Neutrophil (primary cell): ENCODE data around the gene GH2.
"Not testable (repeated sequence)": the region's sequence is repeated elsewhere in the genome, so short reads cannot be mapped to it uniquely, and the experiment has no call there.

Experiments used
- H3K27ac ChIP-seq: fragments of 200-600 bp; sonication (generic); 2 replicates; pipeline ENCODE4 v1.5.1; 2016; ENCODE audit warnings: mild to moderate bottlenecking, moderate library complexity
- H3K27me3 ChIP-seq: fragments of 200-600 bp; sonication (generic); 2 replicates; pipeline ENCODE4 v1.6.0; 2016; ENCODE audit warnings: mild to moderate bottlenecking
- H3K36me3 ChIP-seq: fragments of 200-600 bp; sonication (generic); 2 replicates; pipeline ENCODE4 v1.5.1; 2017
- H3K4me1 ChIP-seq, 2 experiments: fragments of 200-600 bp in 1 of 2; sonication (generic) in 1 of 2; 1 replicate in 1 of 2; 2 replicates in 1 of 2; pipeline versions ENCODE4 v1.5.1 to v1.6.1; 2013 to 2016; ENCODE audit warnings: low read depth in 1 of 2, low read length in 1 of 2, mild to moderate bottlenecking in 1 of 2, moderate library complexity in 1 of 2; ENCODE audit not compliant: control insufficient read depth in 1 of 2, insufficient read depth in 1 of 2
- H3K4me3 ChIP-seq, 2 experiments: fragments of 200-600 bp in 1 of 2; sonication (generic) in 1 of 2; 1 replicate in 1 of 2; 2 replicates in 1 of 2; pipeline ENCODE4 v1.5.1; 2013 to 2016; ENCODE audit warnings: low read depth in 1 of 2, low read length in 1 of 2, mild to moderate bottlenecking in 1 of 2, moderate library complexity in 1 of 2
- H3K9me3 ChIP-seq: fragments of 200-600 bp; sonication (generic); 2 replicates; pipeline ENCODE4 v1.5.1; 2016
- TF ChIP-seq, protein P1 (sequence below): fragments of 200-600 bp; sonication (generic); IDR thresholded peaks from 2 replicates; pipeline ENCODE4 v1.5.1; 2016; ENCODE audit warnings: antibody characterized with exemption

The GH2 gene

DNA sequence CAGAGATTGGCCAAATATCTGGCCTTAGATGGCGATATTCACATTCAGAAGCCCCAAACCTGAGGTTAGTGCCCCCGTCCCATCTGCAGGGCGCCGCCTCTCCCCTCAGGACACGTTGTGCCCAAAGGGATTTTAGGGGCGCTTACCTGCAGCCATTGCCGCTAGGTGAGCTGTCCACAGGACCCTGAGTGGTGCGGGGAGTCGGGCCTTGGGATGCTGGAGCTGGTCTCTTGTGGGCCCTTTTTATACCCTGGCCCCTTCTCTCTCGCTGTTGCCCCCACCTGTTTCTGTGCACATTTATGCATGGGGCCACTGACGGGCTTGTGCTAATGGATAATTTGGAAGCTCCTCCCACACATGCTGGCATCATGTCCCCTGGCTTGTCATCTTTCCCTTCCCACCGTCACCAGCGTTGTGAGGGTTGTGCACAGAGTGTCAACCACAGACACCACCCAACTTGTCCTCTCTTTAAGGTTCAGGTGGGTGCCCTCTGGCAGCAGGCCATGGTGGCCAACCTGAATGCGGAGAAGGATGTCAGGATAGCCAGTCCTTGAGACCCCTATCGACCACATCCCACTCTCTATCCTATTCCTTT, 29.4 kb upstream of the GH2 start, which contains the start of gene CSHL1:
TSS of gene CSHL1 (minus strand) at position 218 of the 595 bp plus-strand sequence. CDS start at position 156, 62 bp downstream.
- Histone ChIP-seq H3K27me3 (no peaks in the 10 kb centered on the region), H3K4me1 (no peaks in the 10 kb centered on the region), H3K36me3 (no peaks in the 10 kb centered on the region), H3K4me3 (no peak within 1 kb of the TSS), H3K9me3 (no peaks in the 10 kb centered on the region), H3K27ac (no peak within 1 kb of the TSS)
- TF ChIP-seq, protein P1, sequence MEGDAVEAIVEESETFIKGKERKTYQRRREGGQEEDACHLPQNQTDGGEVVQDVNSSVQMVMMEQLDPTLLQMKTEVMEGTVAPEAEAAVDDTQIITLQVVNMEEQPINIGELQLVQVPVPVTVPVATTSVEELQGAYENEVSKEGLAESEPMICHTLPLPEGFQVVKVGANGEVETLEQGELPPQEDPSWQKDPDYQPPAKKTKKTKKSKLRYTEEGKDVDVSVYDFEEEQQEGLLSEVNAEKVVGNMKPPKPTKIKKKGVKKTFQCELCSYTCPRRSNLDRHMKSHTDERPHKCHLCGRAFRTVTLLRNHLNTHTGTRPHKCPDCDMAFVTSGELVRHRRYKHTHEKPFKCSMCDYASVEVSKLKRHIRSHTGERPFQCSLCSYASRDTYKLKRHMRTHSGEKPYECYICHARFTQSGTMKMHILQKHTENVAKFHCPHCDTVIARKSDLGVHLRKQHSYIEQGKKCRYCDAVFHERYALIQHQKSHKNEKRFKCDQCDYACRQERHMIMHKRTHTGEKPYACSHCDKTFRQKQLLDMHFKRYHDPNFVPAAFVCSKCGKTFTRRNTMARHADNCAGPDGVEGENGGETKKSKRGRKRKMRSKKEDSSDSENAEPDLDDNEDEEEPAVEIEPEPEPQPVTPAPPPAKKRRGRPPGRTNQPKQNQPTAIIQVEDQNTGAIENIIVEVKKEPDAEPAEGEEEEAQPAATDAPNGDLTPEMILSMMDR = no peak

DNA sequence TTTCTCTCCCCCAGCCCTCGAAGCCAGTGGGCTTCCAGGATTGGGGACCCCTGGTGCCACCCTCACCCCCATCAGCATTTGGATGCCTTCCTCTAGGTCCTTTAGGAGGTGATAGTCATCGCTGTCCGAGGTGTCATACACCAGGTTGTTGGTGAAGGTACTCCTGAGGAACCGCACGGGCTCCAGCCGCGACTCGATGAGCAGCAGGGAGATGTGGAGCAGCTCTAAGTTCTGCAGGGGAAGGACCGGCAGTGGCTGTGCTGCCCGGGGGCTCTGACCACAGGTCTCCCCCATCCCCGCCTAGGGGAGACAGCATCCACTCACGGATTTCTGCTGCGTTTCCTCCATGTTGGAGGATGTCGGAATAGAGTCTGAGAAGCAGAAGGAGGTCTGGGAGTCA, 28.4 kb upstream of the GH2 start:
- no peak overlapping the region for H3K27ac ChIP-seq
- H3K27me3 ChIP-seq = no peaks in the 10 kb centered on the region
- no peaks in the 10 kb centered on the region for H3K36me3 ChIP-seq
- TF ChIP-seq, protein P1 = no peak
- no peaks in the 10 kb centered on the region for H3K9me3 ChIP-seq
- no peak overlapping the region for H3K4me3 ChIP-seq
- H3K4me1 ChIP-seq = no peaks in the 10 kb centered on the region

DNA sequence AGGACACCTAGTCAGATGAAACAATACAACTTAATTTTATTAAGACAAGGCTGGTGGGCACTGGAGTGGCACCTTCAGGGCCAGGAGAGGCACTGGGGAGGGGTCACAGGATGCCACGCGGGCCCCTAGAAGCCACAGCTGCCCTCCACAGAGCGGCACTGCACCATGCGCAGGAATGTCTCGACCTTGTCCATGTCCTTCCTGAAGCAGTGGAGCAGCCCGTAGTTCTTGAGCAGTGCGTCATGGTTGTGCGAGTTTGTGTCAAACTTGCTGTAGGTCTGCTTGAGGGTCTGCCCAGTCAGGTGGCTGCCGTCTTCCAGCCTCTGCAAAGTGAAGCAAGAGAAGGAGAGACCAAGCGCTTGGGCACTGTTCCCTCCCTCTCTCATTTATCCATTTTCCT, 27.8 kb upstream of the GH2 start:
- H3K36me3 ChIP-seq, H3K9me3 ChIP-seq, H3K4me3 ChIP-seq, H3K27ac ChIP-seq, H3K27me3 ChIP-seq, H3K4me1 ChIP-seq: not testable (repeated sequence)

DNA sequence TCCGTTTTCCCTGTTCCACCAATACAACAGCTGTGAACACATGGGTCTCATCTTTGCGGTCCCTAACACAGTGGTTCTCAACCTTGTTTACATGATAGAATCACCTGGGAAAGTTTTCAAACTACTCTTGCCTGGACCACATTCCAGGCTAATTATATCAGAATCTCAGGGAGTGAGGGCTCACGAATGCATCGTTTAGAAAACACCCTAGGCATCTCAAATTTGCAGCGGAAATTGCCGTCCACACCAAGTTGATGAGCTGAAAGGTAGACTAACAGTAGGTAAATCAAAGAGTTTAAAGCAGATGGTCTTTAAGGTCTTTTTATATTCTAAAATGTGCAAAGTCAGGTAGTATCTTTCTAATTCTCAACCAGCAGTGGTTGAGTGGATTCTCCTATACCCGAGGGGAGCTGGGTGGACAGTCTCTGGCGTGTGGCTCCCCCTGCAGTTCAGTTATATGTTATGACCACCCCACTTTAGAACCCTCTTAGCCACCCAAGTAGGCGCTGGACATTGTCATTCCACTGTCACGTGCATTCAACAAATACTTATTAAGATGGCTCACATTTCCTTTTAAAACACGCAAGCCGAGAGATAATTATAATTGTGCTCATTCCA, 25.5 kb upstream of the GH2 start:
- H3K4me3 ChIP-seq, H3K27ac ChIP-seq, H3K9me3 ChIP-seq, H3K27me3 ChIP-seq, H3K36me3 ChIP-seq, H3K4me1 ChIP-seq: not testable (repeated sequence)

DNA sequence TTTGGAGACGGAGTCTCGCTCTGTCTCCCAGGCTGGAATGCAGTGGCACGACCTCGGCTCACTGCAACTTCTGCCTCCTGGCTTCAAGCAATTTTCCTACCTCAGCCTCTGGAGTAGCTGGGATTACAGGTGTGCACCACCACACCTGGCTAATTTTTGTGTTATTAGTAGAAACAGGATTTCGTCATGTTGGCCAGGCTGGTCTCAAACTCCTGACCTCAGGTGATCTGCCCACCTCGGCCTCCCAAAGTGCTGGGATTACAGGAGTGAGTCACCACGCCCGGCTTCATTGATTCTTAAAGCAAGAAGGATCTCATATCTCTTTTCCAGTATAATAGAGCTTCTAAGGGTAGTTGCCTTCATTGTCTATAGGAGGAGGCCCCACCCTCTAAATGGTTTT, 23.1 kb upstream of the GH2 start:
- H3K27me3 ChIP-seq, H3K36me3 ChIP-seq, H3K4me1 ChIP-seq, H3K9me3 ChIP-seq, H3K4me3 ChIP-seq, H3K27ac ChIP-seq: not testable (repeated sequence)

DNA sequence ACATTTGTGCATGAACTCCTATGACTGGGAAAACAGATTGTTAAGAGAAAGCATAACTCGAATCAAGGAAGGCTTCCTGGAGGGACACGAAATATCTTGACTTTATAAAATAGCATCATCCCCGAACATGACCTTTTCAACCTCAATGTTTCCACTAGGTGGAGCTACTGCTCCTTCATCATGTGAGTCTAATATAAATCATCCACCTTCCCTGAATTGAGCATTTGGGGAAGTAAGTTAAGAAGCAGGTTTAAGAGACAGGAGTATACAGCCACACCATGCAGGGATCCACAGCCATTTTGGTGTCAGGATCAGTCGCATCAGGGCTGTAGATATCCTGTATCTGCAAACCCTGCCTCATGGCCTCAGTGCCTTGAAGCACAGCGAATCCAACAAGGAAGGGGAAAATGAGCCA, 22.1 kb upstream of the GH2 start:
- H3K27me3 ChIP-seq, H3K4me1 ChIP-seq, H3K36me3 ChIP-seq, H3K9me3 ChIP-seq, H3K4me3 ChIP-seq, H3K27ac ChIP-seq: not testable (repeated sequence)

DNA sequence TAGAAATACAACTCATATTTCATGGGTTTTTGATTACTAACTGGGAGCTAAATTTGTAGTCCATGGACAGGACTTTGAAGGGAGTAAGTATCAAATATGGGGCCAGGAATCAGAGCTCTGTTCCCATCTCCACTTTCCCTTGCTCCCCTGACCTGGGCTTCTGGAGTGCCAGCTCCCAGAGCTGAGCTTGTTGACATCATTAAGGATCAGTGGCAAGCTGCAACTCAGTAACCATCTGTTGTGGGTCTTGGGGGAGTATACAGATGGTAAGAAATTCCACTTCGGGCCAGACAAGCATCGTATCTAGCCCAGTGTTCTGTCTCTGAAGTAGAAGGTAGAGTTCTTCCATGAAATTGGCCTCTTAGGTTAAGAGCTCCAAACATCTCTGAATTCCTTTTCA, 20.2 kb upstream of the GH2 start:
- not testable (repeated sequence) for H3K27ac ChIP-seq, H3K4me3 ChIP-seq, H3K4me1 ChIP-seq, H3K27me3 ChIP-seq, H3K36me3 ChIP-seq, H3K9me3 ChIP-seq

DNA sequence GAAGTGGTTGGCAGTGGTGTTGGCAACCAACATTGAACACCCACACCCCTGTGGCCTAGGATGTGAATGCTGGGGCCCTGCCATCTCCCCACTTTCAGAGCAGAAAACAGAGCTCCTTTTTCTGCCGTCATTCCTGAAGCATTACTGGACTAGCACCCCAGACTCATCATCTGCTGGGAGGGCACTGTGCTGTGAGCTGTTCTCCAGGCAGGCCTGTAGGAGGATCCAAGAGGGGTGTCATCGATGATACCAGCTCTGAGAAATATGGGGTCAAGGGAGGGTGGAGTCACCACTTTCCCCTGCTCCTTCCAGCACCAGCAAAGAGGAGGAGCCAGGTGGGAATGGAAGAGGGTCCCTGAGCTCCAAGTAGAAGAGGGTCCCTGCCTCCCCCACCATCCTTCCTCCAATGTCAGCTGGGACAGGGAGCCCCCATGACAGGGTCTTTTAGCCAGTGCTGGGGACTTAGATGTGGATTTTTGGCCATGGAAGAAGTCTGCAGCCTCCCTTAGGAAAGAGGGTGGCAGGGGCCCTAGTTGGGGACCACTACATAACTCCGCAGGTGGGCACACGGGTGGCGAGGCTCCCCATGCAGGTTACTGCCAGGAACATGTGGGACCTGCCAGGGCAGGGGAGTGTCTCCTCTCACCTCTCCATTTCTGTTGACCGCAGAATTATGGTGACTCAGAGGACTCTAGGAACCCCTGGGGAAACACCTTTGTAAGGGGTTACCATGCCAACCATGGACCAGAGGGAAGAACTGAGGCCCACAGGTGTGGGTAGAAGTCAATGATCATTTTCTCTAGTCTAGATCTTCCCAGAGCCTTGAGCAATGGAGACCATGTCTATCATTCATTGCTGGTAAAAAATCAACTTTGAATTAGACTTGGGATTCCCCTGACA, 17.4 kb upstream of the GH2 start:
- H3K27ac ChIP-seq, H3K27me3 ChIP-seq, H3K4me3 ChIP-seq, H3K4me1 ChIP-seq, H3K9me3 ChIP-seq, H3K36me3 ChIP-seq: not testable (repeated sequence)

DNA sequence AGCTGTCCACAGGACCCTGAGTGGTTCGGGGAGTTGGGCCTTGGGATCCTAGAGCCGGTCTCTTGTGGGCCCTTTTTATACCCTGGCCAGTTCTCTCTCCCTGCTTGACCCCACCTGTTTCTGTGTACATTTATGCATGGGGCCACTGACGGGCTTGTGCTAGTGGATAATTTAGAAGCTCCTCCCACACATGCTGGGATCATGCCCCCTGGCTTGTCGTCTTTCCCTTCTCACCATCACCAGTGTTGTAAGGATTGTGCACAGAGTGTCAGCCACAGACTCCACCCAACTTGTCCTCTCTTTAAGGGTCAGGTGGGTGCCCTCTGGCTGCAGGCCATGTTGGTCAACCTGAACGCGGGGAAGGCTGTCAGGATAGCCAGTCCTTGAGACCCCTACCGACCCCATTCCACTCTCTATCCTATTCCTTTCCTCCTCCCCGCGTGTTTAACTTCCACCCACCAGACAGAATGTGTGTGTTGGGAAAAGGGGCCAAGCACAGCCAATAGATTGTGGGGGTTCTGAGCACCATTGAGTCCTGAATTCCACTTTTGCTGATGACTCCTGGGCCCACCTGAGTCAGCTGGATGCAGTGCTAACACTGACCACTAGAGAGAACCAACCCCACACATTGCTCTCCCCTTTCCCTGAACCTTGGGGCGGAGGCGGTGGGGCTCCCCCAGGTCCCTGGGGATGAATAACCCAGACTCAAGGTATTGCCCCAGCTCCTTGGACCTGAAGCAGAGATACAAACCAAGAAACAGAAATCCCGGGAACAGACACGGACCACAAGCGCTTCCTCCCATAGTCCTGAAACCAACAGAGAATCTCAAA, 15.0 kb upstream of the GH2 start, which contains the start of gene CSH1:
TSS of gene CSH1 (minus strand) at position 51 of the 831 bp plus-strand sequence. CDS start 63 bp downstream, outside the sequence.
- not testable (repeated sequence) for H3K27ac ChIP-seq, H3K27me3 ChIP-seq, H3K4me1 ChIP-seq, H3K4me3 ChIP-seq, H3K9me3 ChIP-seq, H3K36me3 ChIP-seq

DNA sequence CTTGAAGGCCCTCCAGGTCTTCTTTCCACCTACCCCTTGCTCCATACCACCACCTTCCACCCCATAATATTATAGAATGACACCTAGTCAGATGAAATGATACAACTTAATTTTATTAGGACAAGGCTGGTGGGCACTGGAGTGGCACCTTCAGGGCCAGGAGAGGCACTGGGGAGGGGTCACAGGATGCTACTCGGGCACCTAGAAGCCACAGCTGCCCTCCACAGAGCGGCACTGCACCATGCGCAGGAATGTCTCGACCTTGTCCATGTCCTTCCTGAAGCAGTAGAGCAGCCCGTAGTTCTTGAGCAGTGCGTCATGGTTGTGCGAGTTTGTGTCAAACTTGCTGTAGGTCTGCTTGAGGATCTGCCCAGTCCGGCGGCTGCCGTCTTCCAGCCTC, 13.1 kb upstream of the GH2 start:
- H3K27me3 ChIP-seq, H3K4me1 ChIP-seq, H3K9me3 ChIP-seq, H3K36me3 ChIP-seq, H3K27ac ChIP-seq, H3K4me3 ChIP-seq: not testable (repeated sequence)

DNA sequence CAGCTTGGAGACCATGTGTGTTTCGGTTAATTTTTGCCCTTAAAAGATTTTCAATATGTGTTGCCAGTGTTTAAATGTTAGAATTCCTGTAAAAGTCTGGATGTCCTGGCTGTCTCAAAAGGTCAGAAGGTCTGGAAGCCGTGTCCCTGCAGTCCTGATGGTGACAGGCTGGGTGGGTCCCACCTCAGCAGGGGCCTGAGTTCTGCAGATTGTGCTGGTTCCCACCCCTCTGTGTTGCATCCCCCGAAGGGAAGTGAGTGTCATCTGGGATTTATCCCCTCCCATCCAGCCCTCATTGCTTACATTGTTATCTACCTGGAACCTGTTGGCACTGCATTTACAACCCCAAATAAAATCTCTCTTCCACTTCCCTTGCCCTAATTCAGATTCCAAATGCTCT, 12.3 kb upstream of the GH2 start:
- not testable (repeated sequence) for H3K27ac ChIP-seq, H3K4me3 ChIP-seq, H3K4me1 ChIP-seq, H3K36me3 ChIP-seq, H3K27me3 ChIP-seq, H3K9me3 ChIP-seq
